GM12878 (cell line): Measurements from ENCODE around the gene SRGAP1.

Experiments used
- BCLAF1 ChIP-seq: fragments of 450-650 bp; IDR thresholded peaks from 2 replicates; pipeline ENCODE4 v1.6.1; 2017; ENCODE audit warnings: antibody characterized with exemption, mild to moderate bottlenecking, moderate library complexity
- EZH2 ChIP-seq: IDR thresholded peaks from 2 replicates; pipeline ENCODE4 v1.6.1; 2012; ENCODE audit warnings: low read depth, mild to moderate bottlenecking, control low read depth, inconsistent platforms, low read length, borderline replicate concordance; ENCODE audit not compliant: control insufficient read depth
- SMC3 ChIP-seq: IDR thresholded peaks from 2 replicates; pipeline ENCODE4 v1.6.1; 2011; ENCODE audit warnings: low read length, improper control_type of control experiment, borderline replicate concordance
- YY1 ChIP-seq: IDR thresholded peaks from 2 replicates; pipeline ENCODE4 v1.6.1; 2011; ENCODE audit warnings: low read depth, mild to moderate bottlenecking, low read length
- TF ChIP-seq, protein P1 (sequence below), 3 experiments: IDR thresholded peaks in 2 of 3; conservative IDR thresholded peaks in 1 of 3; 2 replicates each; pipeline ENCODE4 v1.5.1; 2011; ENCODE audit warnings: low read depth in 3 of 3, low read length in 3 of 3, mild to moderate bottlenecking in 3 of 3, control low read depth in 2 of 3, moderate library complexity in 2 of 3, inconsistent platforms in 1 of 3, mixed read lengths in 1 of 3; ENCODE audit not compliant: control insufficient read depth in 2 of 3, insufficient read depth in 1 of 3; ENCODE audit errors: extremely low read depth in 1 of 3

DNA sequence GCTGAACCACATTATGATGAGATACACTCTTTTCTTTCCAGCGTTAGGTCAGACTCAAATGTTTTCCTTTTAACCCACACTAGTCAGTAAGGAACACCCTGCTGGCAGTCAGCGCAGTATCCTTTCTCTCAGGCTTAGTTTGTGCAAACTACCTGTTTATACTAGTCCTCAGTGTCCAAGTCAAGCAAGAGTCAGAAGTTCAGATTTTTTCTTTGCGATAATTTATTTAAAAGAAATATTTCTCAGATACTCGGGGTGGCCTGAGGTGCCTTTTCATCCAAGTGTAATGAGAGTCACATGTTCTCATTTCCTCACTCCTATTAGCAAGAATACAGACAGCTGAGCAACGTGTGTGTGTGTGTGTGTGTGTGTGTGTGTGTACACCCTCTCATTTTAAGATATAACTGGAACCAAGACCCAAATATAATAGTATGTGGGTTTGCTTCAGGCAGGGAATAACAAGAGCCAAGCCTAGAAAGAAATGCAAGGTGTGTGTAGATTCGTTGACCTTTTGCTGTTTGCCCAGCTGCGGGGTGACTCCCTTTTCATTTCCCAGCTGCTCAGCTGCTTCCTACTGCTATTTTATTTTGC lies 194.9 kb downstream of the SRGAP1 start:
- TF ChIP-seq YY1 = no peak
- TF ChIP-seq, protein P1, sequence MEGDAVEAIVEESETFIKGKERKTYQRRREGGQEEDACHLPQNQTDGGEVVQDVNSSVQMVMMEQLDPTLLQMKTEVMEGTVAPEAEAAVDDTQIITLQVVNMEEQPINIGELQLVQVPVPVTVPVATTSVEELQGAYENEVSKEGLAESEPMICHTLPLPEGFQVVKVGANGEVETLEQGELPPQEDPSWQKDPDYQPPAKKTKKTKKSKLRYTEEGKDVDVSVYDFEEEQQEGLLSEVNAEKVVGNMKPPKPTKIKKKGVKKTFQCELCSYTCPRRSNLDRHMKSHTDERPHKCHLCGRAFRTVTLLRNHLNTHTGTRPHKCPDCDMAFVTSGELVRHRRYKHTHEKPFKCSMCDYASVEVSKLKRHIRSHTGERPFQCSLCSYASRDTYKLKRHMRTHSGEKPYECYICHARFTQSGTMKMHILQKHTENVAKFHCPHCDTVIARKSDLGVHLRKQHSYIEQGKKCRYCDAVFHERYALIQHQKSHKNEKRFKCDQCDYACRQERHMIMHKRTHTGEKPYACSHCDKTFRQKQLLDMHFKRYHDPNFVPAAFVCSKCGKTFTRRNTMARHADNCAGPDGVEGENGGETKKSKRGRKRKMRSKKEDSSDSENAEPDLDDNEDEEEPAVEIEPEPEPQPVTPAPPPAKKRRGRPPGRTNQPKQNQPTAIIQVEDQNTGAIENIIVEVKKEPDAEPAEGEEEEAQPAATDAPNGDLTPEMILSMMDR (IDR thresholded peaks at IDR 0.05 in 2 of 3, conservative IDR thresholded peaks at IDR 0.05 in 1 of 3; ENCODE audit: control insufficient read depth in 2 of 3, extremely low read depth in 1 of 3, insufficient read depth in 1 of 3, low read depth in 3 of 3, low read length in 3 of 3) = no peak
- no peak for TF ChIP-seq BCLAF1
- no peak for TF ChIP-seq EZH2
- TF ChIP-seq SMC3 = no peak
